Hepatocyte (in vitro differentiated cells): ENCODE results near the gene MICU1.

ENCODE experiments used
- EZH2 ChIP-seq: fragments of 200-600 bp; sonication (generic); IDR thresholded peaks from 2 replicates; pipeline ENCODE4 v1.6.1; 2016; ENCODE audit warnings: antibody characterized with exemption, mild to moderate bottlenecking, borderline replicate concordance
- TF ChIP-seq, protein P1 (sequence below): fragments of 200-600 bp; sonication (generic); IDR thresholded peaks from 2 replicates; pipeline ENCODE4 v1.5.1; 2016; ENCODE audit warnings: antibody characterized with exemption, mild to moderate bottlenecking; ENCODE audit not compliant: poor library complexity

GRCh38 chr10:72337722-72338121 is 288.2 kb downstream of the MICU1 start:
- TF ChIP-seq, protein P1, sequence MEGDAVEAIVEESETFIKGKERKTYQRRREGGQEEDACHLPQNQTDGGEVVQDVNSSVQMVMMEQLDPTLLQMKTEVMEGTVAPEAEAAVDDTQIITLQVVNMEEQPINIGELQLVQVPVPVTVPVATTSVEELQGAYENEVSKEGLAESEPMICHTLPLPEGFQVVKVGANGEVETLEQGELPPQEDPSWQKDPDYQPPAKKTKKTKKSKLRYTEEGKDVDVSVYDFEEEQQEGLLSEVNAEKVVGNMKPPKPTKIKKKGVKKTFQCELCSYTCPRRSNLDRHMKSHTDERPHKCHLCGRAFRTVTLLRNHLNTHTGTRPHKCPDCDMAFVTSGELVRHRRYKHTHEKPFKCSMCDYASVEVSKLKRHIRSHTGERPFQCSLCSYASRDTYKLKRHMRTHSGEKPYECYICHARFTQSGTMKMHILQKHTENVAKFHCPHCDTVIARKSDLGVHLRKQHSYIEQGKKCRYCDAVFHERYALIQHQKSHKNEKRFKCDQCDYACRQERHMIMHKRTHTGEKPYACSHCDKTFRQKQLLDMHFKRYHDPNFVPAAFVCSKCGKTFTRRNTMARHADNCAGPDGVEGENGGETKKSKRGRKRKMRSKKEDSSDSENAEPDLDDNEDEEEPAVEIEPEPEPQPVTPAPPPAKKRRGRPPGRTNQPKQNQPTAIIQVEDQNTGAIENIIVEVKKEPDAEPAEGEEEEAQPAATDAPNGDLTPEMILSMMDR = no peak
- no peak for TF ChIP-seq EZH2
